Activated CD8-positive, alpha-beta memory T cell treated with anti-CD3 and anti-CD28 coated beads, Interleukin-2, amount 50 U/mL, for 1 hour (primary cell): ENCODE measurements around the gene SCLT1.

Experiments
- DNase-seq: peaks from one replicate; pipeline ENCODE4 v3.0.0-alpha.2; 2020; ENCODE audit errors: extremely low read depth

Gene SCLT1

GRCh38 chr4:128841402-128841801 lies 251.9 kb downstream of the SCLT1 start:
- no peak for DNase-seq

- DNase-seq: no peak
These were observed 252.5 kb downstream of the SCLT1 start for GRCh38 chr4:128840711-128841318.

DNA sequence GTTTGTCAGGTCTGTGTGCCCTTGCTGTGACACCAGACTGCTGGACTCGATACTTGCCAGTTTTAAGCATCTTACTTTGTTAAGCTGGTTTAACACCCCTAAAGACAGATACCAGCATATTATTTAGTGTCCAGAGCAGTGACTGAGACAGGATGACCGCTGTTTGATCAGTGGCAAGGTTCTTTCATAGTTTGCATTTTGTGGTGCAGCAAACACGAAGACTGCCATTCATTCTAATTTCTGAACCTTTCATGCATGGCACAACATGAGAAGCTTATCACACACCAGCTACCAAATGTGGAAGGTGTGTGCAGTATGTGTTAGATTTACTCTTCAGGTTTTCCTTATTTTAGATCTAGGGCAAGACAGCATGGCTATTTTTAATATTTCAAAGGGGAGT lies 255.7 kb downstream of the SCLT1 start:
- no peak for DNase-seq

GRCh38 chr4:128837198-128837597 lies 256.1 kb downstream of the SCLT1 start:
- no peak for DNase-seq

DNA sequence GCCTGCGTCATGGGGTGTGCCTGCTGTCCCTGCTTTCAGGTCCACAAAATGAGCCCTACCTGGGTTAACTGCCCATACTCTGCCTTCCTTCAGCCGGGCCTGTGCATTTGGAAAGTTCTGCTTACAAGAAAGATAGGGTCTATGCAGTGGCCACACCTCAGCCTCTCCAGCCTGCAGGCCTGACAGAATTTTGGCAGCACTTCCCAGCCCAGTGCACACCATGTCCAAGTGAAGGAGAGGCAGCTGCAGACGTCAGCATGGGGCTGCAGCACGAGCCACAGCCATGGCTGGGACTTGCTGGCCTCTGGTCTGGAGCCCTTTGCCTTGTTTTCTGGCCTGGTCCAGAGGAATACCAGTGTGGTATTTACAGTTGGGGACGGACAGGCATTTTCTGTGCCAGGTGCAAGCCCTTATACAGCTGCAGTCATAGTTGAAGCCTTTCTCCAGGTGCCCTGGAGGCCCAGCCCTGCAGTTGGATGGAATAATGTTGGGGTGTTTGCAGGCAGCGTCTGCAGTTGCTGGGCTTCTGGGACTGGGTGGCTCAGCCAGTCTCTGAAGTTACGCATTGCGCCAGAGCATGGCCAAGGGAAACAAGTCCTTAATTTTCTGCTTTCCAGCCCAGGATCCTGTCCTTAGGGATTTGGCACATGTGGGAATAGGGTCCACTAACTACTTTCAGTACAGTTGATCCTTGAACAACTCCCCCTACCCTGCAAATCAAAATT lies 257.7 kb downstream of the SCLT1 start:
- DNase-seq: no peak
